ENCODE data around the gene ACTR6. TPM values are rescaled to one million over a fixed set of nuclear protein-coding genes. Genes with fewer than 3 reads are reported as not detected.
A peak's percentile ranks its signal among the peaks of the same experiment; 100 is the strongest.

The ACTR6 gene
- total and polyA plus RNA-seq, 4 experiments from 2014 or later, result 37.5 to 64.2 (median 48.3) TPM

DNA sequence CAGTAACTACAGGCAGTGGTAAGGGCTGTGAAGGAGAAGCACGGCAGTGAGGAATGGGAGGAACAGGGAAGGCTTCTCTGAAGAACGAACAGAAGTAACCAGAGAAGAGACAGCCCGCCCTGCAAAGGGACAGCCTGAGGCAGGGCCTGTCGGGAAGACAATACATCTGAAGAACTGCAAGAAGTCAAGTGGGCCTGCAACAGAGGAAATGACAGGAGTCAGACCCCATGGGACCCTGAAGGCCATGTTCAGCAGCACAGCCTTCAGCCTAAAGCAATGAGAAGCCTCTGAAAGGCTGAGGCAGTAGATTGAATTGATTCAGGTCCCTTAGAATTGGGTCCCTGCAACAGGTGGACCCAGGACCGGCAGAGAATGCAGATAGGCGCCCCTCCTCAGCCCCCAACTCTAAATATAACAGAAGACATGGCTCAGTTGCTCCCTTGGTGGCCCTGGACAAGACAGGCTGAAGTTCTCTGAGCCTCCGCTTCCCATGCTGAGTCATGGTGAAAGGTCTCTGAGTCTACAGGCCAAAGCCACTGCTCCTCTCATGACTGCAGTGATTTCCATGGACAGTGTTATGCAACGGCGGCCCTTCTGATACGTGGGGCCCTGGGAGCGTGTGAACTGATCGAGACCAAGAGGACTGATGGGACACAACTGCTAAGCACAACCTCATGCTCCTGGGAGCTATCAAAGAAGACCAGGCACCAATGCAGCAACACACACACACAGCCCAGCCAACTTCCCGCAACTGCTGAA, 10.8 kb upstream of the ACTR6 start:
- H3K27ac ChIP-seq (ENCODE audit: low read depth, low read length), result no peak overlapping the region
- Mint-ChIP-seq H3K27me3 (no peaks in the 10 kb centered on the region), H3K4me1 (peaks cover 0 to 8% (median 5%) of the 10 kb centered on the region in 4 donors), H3K9me3 (peaks cover 0 to 2% (median 0%) of the 10 kb centered on the region in 8 donors), H3K4me3 (no peak overlapping the region), H3K27ac (peak overlapping the region in 1 of 7 donors; percentile 53), H3K36me3 (peaks cover 18 to 30% of the 10 kb centered on the region in 2 donors)
- ChIA-PET CTCF (ENCODE audit: partially characterized antibody) (interaction anchor here (1.1 to 4.5 kb wide), 2 partner anchors 35 to 36 kb away, joined by 3 to 24 read pairs; no protein-coding TSS in a partner anchor), POLR2A (ENCODE audit: partially characterized antibody) (no interaction called here)
- no peak overlapping the region for H3K4me3 ChIP-seq (ENCODE audit: low read length in 2 of 2)
- DNase-seq, result no peak
- H3K9me3 ChIP-seq (ENCODE audit: control insufficient read depth in 1 of 2, low read length in 2 of 2), result no peaks in the 10 kb centered on the region
- H3K27me3 ChIP-seq (ENCODE audit: insufficient read depth, low read length), result no peaks in the 10 kb centered on the region
- intact Hi-C loops (cut with micrococcal nuclease), result no loop called here
- H3K4me1 ChIP-seq (ENCODE audit: insufficient read depth, low read length), result no peaks in the 10 kb centered on the region
- no peaks in the 10 kb centered on the region for H3K36me3 ChIP-seq (ENCODE audit: insufficient read depth, low read length)

DNA sequence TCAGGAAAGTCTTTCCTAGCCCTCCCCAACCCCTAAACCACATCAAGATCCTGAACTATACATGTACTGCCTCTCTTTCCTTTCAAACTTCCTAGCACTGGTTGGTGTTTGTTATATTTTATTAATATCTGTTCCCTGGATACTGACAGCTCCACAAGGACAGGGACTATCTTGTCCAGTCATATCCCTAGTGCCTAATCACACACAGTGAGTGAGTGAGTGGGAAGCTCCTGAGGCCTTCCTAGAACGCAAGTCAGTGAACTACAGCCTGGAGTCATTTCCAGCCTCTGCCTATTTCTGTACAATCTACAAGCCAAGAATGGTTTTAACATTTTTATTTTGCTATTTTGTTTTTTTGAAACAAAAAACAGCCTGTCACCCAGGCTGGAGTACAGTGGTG, 7.5 kb upstream of the ACTR6 start:
- Histone ChIP-seq H3K36me3 (ENCODE audit: insufficient read depth, low read length) (no peaks in the 10 kb centered on the region), H3K4me3 (ENCODE audit: low read length in 2 of 2) (no peak overlapping the region), H3K9me3 (ENCODE audit: control insufficient read depth in 1 of 2, low read length in 2 of 2) (no peaks in the 10 kb centered on the region), H3K27ac (ENCODE audit: low read depth, low read length) (no peak overlapping the region), H3K4me1 (ENCODE audit: insufficient read depth, low read length) (peaks cover under 1% of the 10 kb centered on the region), H3K27me3 (ENCODE audit: insufficient read depth, low read length) (no peaks in the 10 kb centered on the region)
- Mint-ChIP-seq H3K27me3 (no peaks in the 10 kb centered on the region), H3K4me3 (no peak overlapping the region), H3K27ac (no peak overlapping the region), H3K9me3 (peaks cover 0 to 2% (median 0%) of the 10 kb centered on the region in 8 donors), H3K4me1 (peaks cover 0 to 14% (median 7%) of the 10 kb centered on the region in 4 donors), H3K36me3 (peaks cover 26 to 27% of the 10 kb centered on the region in 2 donors)
- CTCF ChIA-PET (ENCODE audit: partially characterized antibody), result interaction anchor here (0.9 to 4.5 kb wide), 3 partner anchors 11 to 39 kb away, joined by 3 to 24 read pairs (median 5); no protein-coding TSS in a partner anchor
- no peak for DNase-seq
- intact Hi-C loops (cut with micrococcal nuclease), result no loop called here
- POLR2A ChIA-PET (ENCODE audit: partially characterized antibody), result no interaction called here

DNA sequence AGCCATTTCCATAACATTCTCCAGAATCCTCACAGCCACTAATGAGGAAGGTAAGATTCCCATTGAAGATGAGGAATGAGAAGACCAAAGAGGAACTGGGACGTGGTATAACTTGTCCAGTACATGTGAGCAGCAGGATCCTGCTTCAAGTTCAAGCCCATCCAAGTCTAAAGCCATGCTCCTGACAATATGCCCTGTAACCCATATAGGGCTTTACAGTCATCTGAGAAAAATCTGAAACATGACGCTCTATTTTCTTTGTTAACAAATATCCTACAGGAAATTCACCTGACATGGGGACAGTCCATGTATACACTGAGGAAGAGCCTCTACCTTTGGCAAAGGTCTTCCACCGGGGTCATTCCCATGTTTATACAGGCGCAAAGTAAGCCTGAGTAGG, 3.1 kb upstream of the ACTR6 start:
- H3K4me1 ChIP-seq (ENCODE audit: insufficient read depth, low read length), result peaks cover 28% of the 10 kb centered on the region
- no peaks in the 10 kb centered on the region for H3K27me3 Mint-ChIP-seq
- no peaks in the 10 kb centered on the region for H3K36me3 ChIP-seq (ENCODE audit: insufficient read depth, low read length)
- H3K9me3 Mint-ChIP-seq, result peaks cover 0 to 10% (median 0%) of the 10 kb centered on the region in 8 donors
- H3K27ac ChIP-seq (ENCODE audit: low read depth, low read length), result no peak overlapping the region
- intact Hi-C loops (cut with micrococcal nuclease), result no loop called here
- H3K27ac Mint-ChIP-seq, result peak overlapping the region in 1 of 7 donors; percentile 98
- H3K9me3 ChIP-seq (ENCODE audit: control insufficient read depth in 1 of 2, low read length in 2 of 2), result no peaks in the 10 kb centered on the region
- POLR2A ChIA-PET (ENCODE audit: partially characterized antibody), result no interaction called here
- H3K4me1 Mint-ChIP-seq, result peaks cover 16 to 46% (median 27%) of the 10 kb centered on the region in 4 donors
- peaks cover 18 to 32% of the 10 kb centered on the region in 2 donors for H3K36me3 Mint-ChIP-seq
- H3K27me3 ChIP-seq (ENCODE audit: insufficient read depth, low read length), result no peaks in the 10 kb centered on the region
- DNase-seq, result no peak
- H3K4me3 ChIP-seq (ENCODE audit: low read length in 2 of 2), result no peak overlapping the region
- H3K4me3 Mint-ChIP-seq, result peak overlapping the region in 1 of 8 donors; percentile 25
- CTCF ChIA-PET (ENCODE audit: partially characterized antibody), result interaction anchor here (1.0 kb wide), 1 partner anchor 34 kb away, joined by 3 read pairs; no protein-coding TSS in a partner anchor

DNA sequence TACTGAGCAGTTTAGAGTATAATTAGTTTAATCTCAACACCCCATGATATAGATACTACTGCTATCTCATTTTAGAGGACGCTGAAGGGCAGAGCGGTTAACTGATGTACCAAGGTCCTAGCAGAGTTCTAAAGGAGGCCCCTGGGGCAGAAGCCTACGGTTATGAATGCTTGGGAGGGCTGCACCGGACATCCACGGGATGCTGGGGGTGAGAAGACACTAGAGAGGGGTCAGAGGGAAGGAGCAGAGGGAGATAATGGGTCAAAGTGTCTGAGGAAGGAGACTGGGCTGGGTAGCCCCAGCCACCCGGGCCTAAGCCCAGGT, 1.6 kb upstream of the ACTR6 start:
- Mint-ChIP-seq H3K27ac (peak overlapping the region; percentile 86 to 98 (median 92)), H3K27me3 (no peaks in the 10 kb centered on the region), H3K9me3 (peaks cover 0 to 10% (median 0%) of the 10 kb centered on the region in 8 donors), H3K36me3 (peaks cover 13 to 36% of the 10 kb centered on the region in 2 donors), H3K4me1 (peaks cover 20 to 57% (median 37%) of the 10 kb centered on the region in 4 donors), H3K4me3 (peak overlapping the region; percentile 85 to 100 (median 96))
- no peak for DNase-seq
- Histone ChIP-seq H3K4me3 (ENCODE audit: low read length in 2 of 2) (peak overlapping the region in 1 of 2 donors; percentile 61), H3K27me3 (ENCODE audit: insufficient read depth, low read length) (no peaks in the 10 kb centered on the region), H3K27ac (ENCODE audit: low read depth, low read length) (peak overlapping the region; percentile 91), H3K36me3 (ENCODE audit: insufficient read depth, low read length) (no peaks in the 10 kb centered on the region), H3K9me3 (ENCODE audit: control insufficient read depth in 1 of 2, low read length in 2 of 2) (no peaks in the 10 kb centered on the region), H3K4me1 (ENCODE audit: insufficient read depth, low read length) (peaks cover 37% of the 10 kb centered on the region)
- intact Hi-C loops (cut with micrococcal nuclease), result no loop called here
- POLR2A ChIA-PET (ENCODE audit: partially characterized antibody), result interaction anchor here (1.6 to 4.0 kb wide), 2 partner anchors 54 to 68 kb away, joined by 5 to 63 read pairs; partner anchors contain the start of genes DEPDC4 and SCYL2
- CTCF ChIA-PET (ENCODE audit: partially characterized antibody), result interaction anchor here (1.2 to 3.2 kb wide), 2 partner anchors 43 to 47 kb away, joined by 3 to 17 read pairs; no protein-coding TSS in a partner anchor

DNA sequence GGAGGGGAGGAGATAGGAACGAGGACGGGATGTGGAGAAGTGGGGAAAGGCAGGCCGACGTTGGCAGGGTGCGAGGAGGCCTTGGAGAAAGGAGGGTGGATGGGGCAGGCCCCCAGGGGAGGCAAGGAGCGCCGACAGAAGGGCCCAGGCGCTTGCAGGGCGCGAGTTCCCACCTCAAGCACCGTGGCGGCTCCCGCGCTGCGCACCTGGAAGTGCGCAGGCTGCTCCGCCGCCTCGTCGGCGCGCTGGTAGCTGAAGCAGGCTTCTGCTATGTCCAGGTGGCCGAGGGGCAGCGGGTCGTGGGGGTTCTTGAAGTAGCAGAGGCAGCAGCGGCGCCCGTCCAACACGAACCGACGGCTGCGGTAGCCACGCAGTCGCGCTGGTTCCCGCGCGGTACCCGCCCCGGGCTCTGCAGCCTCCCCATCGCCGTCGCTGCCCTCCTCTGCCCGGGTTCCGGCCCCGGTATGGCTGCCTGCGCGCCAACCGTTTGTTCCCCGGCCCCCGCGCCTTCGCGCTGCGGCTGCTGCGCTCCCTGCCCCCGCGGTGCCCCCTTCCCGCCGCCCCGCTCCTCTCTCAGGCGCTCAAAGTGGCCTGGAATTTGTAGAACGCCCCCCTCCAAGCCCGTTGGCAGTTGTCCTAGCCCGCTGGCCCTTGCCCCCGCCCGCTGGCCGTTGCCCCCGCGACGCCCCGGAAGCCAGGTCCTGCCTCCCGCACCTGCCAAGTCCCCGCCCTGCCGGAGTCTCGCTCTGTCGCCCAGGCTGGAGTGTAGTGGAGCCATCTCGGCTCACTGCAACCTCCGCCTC, 1.1 kb upstream of the ACTR6 start:
- Mint-ChIP-seq H3K9me3 (peaks cover 0 to 8% (median 0%) of the 10 kb centered on the region in 8 donors), H3K27me3 (no peaks in the 10 kb centered on the region), H3K4me3 (peak overlapping the region; percentile 97 to 100 (median 98)), H3K27ac (peak overlapping the region; percentile 98 to 100 (median 100)), H3K36me3 (peaks cover 7 to 31% of the 10 kb centered on the region in 2 donors), H3K4me1 (peaks cover 20 to 57% (median 36%) of the 10 kb centered on the region in 4 donors)
- peak overlapping the region; percentile 61 to 88 for H3K4me3 ChIP-seq (ENCODE audit: low read length in 2 of 2)
- no peaks in the 10 kb centered on the region for H3K27me3 ChIP-seq (ENCODE audit: insufficient read depth, low read length)
- CTCF ChIA-PET (ENCODE audit: partially characterized antibody), result interaction anchor here (1.2 to 3.2 kb wide), 2 partner anchors 44 to 47 kb away, joined by 3 to 17 read pairs; no protein-coding TSS in a partner anchor
- peak; percentile 75 to 89 (median 77) for DNase-seq
- H3K36me3 ChIP-seq (ENCODE audit: insufficient read depth, low read length), result no peaks in the 10 kb centered on the region
- POLR2A ChIA-PET (ENCODE audit: partially characterized antibody), result interaction anchor here (1.4 to 4.0 kb wide), 6 partner anchors 14 to 1209 kb away, joined by 4 to 63 read pairs (median 4); partner anchors contain the start of genes DEPDC4 and SCYL2
- peak overlapping the region; percentile 91 for H3K27ac ChIP-seq (ENCODE audit: low read depth, low read length)
- H3K9me3 ChIP-seq (ENCODE audit: control insufficient read depth in 1 of 2, low read length in 2 of 2), result no peaks in the 10 kb centered on the region
- peaks cover 40% of the 10 kb centered on the region for H3K4me1 ChIP-seq (ENCODE audit: insufficient read depth, low read length)
- intact Hi-C loops (cut with micrococcal nuclease), result loop anchor here (1.0 to 10.0 kb wide), 7 partner anchors 35 to 1925 kb away; partner anchors contain the start of genes BLTP3B, DEPDC4, GNPTAB and NUP37

DNA sequence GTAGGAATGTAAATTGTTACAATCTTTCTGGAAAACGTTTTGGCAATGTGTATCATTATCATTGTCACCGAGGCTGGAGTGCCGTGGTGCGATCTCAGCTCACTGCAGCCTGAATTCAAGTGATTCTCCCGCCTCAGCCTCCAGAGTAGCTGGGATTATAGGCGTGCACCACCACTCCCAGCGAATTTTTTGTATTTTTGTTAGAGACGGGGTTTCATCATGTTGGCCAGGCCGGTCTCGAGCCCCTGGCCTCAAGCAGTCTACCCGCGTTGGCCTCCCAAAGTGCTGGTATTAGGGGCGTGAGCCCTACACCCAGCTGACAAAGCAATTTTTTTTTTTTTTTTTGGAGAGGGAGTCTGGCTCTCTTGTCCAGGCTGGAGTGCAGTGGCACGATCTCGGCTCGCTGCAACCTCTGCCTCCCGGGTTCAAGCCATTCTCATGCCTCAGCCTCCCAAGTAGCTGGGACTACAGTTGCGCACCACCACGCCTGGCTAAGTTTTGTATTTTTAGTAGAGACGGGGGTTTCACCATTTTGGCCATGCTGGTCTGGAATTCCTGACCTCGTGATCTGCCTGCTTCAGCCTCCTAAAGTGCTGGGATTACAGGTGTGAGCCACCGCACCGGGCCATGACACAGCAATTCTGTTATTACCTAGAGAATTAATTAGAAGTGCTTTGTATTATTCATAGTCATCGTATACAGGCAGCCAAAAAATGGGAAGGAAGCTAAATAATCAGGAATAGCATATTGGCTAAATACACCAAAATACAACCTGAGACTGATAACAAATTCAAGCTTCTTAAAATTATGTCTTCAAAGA, 1.2 kb downstream of the ACTR6 start:
- Histone ChIP-seq H3K27me3 (ENCODE audit: insufficient read depth, low read length) (no peaks in the 10 kb centered on the region), H3K9me3 (ENCODE audit: control insufficient read depth in 1 of 2, low read length in 2 of 2) (no peaks in the 10 kb centered on the region), H3K27ac (ENCODE audit: low read depth, low read length) (peak overlapping the region; percentile 91), H3K4me1 (ENCODE audit: insufficient read depth, low read length) (peaks cover 42% of the 10 kb centered on the region), H3K4me3 (ENCODE audit: low read length in 2 of 2) (peak overlapping the region; percentile 61 to 87), H3K36me3 (ENCODE audit: insufficient read depth, low read length) (no peaks in the 10 kb centered on the region)
- Mint-ChIP-seq H3K27ac (peak overlapping the region; percentile 98 to 100 (median 100)), H3K27me3 (no peaks in the 10 kb centered on the region), H3K4me3 (peak overlapping the region; percentile 97 to 100 (median 98)), H3K4me1 (peaks cover 17 to 58% (median 35%) of the 10 kb centered on the region in 4 donors), H3K9me3 (peaks cover 0 to 8% (median 0%) of the 10 kb centered on the region in 8 donors), H3K36me3 (peaks cover 4 to 29% of the 10 kb centered on the region in 2 donors)
- intact Hi-C loops (cut with micrococcal nuclease), result loop anchor here (2.0 to 10.0 kb wide), 4 partner anchors 47 to 1923 kb away; partner anchors contain the start of genes GNPTAB, NUP37 and PARPBP
- no peak for DNase-seq
- ChIA-PET POLR2A (ENCODE audit: partially characterized antibody) (interaction anchor here (0.6 to 4.0 kb wide), 6 partner anchors 8 to 194 kb away, joined by 3 to 63 read pairs (median 4); partner anchors contain the start of genes DEPDC4 and SCYL2), CTCF (ENCODE audit: partially characterized antibody) (interaction anchor here (0.9 to 3.2 kb wide), 3 partner anchors 43 to 64 kb away, joined by 3 to 17 read pairs (median 5); no protein-coding TSS in a partner anchor)

Measured in CD4-positive, alpha-beta memory T cell (primary cell).